ENCODE measurements around the gene ATP8A2.

Gene ATP8A2

DNA sequence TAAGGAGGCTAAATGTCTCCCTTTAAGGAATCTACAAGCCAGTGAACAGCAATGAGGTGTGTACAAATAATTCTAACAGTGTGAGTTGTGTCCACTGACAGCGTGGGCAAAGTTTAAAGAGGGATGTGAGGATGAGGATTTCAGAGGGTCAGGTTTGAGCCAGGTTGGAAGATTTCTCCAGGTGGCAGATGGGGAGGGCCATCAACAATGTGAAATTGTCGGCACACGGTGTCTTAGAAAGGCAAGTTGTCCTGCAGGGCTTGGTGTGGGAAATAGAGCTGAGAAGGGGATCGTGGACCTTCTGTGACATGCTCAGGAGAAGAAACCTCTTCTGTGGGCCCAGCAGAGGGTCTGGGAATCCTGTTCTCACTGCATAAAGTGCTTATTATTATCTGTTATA, 52.1 kb downstream of the ATP8A2 start:
- TF ChIP-seq, protein P1, sequence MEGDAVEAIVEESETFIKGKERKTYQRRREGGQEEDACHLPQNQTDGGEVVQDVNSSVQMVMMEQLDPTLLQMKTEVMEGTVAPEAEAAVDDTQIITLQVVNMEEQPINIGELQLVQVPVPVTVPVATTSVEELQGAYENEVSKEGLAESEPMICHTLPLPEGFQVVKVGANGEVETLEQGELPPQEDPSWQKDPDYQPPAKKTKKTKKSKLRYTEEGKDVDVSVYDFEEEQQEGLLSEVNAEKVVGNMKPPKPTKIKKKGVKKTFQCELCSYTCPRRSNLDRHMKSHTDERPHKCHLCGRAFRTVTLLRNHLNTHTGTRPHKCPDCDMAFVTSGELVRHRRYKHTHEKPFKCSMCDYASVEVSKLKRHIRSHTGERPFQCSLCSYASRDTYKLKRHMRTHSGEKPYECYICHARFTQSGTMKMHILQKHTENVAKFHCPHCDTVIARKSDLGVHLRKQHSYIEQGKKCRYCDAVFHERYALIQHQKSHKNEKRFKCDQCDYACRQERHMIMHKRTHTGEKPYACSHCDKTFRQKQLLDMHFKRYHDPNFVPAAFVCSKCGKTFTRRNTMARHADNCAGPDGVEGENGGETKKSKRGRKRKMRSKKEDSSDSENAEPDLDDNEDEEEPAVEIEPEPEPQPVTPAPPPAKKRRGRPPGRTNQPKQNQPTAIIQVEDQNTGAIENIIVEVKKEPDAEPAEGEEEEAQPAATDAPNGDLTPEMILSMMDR (IDR thresholded peaks at IDR 0.05; ENCODE audit: low read depth, low read length) = no peak
- H3K4me3 ChIP-seq (ENCODE audit: low read depth, low read length) = no peak overlapping the region

DNA sequence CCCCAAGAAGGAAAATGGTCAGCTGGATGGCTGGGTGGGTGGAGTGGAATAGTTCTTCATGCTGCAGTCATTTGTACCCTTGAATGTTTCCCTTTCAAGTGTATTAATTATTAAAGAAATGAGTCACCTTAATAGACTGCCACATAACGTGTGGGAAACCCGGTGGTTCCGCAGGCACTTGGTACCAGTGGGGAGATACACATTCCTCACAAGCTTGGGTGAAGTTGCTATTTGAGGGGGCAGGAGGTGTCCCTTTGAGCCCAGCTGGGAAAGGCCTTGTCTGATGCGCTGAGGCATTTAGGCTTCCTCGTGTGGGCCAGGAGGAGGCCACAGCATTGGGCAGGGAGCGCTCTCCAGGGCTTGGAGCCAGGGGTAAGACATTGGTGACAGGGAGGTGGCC, 57.7 kb downstream of the ATP8A2 start:
- no peak overlapping the region for H3K4me3 ChIP-seq (ENCODE audit: low read depth, low read length)
- TF ChIP-seq, protein P1 (IDR thresholded peaks at IDR 0.05; ENCODE audit: low read depth, low read length) = no peak

DNA sequence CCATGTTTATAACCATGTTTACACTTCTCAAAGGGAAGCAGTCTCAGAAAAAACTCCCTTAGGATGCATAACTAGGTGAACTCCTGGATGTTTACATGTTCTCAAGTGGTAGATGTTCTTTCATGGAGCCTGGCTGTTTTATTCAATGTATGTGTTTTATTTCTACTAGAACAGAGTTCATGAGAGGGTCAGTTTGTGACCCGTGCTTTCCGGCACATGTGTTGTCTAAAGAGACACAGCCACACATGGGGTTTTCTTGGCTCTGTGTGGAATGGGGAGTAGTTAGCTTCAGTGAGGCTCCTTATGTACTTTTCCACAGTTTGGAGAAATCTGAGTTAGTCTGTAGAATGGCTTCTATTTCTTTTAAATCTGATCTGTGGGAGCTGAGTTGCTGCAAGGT, 60.9 kb downstream of the ATP8A2 start:
- TF ChIP-seq, protein P1 (IDR thresholded peaks at IDR 0.05; ENCODE audit: low read depth, low read length) = no peak
- H3K4me3 ChIP-seq (ENCODE audit: low read depth, low read length) = no peak overlapping the region

DNA sequence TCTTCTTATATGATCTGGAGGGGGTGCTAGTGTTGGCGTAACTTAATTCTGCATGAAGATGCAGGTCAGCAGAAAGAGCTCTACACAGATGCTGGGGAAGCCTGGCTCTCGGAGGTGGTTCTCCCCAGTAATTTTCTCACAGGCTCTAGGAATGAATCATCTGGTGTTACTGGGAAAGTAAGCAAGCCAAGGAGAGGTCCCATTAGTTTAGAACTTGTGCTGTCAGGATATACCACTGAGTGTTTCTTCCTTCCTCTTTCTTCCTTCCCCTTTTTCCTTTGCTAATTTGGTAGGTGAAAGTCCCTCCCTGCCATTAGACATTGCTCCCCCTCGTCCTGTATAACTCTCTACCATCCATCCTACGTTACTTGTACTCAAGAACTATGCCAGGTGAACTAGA, 68.3 kb downstream of the ATP8A2 start:
- TF ChIP-seq, protein P1 (IDR thresholded peaks at IDR 0.05; ENCODE audit: low read depth, low read length) = no peak
- no peak overlapping the region for H3K4me3 ChIP-seq (ENCODE audit: low read depth, low read length)

DNA sequence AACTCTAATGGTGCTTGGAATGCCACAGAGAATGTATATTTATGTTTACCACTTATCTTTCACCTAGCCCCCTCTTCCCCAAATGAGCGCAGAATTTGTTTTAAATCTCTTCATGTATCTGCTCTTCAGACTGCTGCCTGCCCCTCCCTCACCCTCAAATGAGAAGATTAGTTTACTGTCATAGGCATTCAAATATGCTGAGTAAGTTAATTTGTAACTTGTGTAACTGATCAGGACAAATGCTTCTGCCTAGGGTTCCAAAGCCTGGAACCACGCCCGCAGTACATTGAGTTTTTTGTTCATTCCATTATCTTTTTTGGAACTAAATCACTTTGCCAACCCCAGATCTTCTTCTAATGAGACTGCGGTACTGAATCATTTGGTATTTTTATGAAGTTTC, 74.5 kb downstream of the ATP8A2 start:
- H3K4me3 ChIP-seq (ENCODE audit: low read depth, low read length) = no peak overlapping the region
- TF ChIP-seq, protein P1 (IDR thresholded peaks at IDR 0.05; ENCODE audit: low read depth, low read length) = no peak

DNA sequence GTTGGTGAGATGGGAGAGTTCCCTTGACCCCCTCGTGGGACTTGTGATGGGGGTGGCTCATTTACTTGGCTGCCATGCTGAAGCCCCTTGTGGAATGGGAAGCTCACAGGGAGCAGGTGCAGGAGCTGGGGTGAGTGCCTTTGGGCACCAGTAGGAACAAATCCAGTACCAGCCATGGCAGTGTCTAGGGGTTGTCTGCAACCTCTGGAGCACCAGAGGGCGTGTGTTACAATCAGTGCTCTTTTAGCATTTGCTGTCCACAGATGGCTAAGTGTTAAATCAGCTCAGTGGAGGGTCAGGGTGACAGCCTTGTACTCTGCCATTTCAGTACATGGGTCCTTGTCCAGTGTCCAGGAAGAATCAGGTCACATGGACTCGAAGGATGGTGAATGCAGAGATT, 75.6 kb downstream of the ATP8A2 start:
- H3K4me3 ChIP-seq (ENCODE audit: low read depth, low read length) = no peak overlapping the region
- TF ChIP-seq, protein P1 (IDR thresholded peaks at IDR 0.05; ENCODE audit: low read depth, low read length) = no peak

DNA sequence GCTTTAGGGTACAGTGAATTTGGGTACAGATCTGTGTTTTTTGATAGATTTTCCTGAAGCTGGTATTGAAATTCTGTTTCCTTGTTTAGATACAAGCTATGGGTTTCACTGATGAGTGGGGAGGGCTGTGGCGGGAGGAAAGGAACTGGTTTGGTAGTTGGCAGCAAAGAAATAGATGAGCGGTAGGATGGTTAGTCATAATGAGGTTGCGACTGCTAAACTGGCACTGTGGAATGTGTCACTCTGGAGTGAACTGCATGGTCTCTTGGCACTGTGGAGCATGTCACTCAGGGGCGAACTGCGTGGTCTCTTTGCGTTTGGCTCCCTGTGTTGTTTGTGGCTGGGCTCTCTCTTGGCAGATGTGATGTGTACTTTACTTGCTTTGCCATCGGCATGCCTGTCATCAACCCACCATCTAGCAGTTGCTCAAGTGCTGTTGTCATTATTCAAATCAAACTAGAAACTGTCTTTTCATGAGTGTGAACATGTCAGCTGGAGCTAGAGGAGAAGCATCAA, 82.1 kb downstream of the ATP8A2 start:
- TF ChIP-seq, protein P1 (IDR thresholded peaks at IDR 0.05; ENCODE audit: low read depth, low read length) = no peak
- H3K4me3 ChIP-seq (ENCODE audit: low read depth, low read length) = no peak overlapping the region

All from WI38 (cell line).